ENCODE data around the gene PTPRG. TPM values are rescaled to one million over a fixed set of nuclear protein-coding genes. Genes with fewer than 3 reads are reported as not detected.

PTPRG gene
- total and polyA plus RNA-seq, 2 donors (not counting 3 experiments of a cell fraction or from before 2014, with no cell fraction given): 8.9 to 39.1 TPM

GRCh38 chr3:61965770-61966131, 404.4 kb downstream of the PTPRG start:
- Histone ChIP-seq H3K27me3 (ENCODE audit: control insufficient read depth in 2 of 2, insufficient read depth in 2 of 2, low read length in 2 of 2) (no peaks in the 10 kb centered on the region), H3K27ac (ENCODE audit: insufficient read depth, low read depth, low read length) (no peak overlapping the region), H3K9me1 (replicated peaks; ENCODE audit: control insufficient read depth, extremely low read depth, insufficient read depth, low read length) (no peaks in the 10 kb centered on the region), H3K9me3 (replicated peaks; ENCODE audit: control insufficient read depth, insufficient read depth, low read length) (no peaks in the 10 kb centered on the region), H3K36me3 (ENCODE audit: control insufficient read depth in 2 of 2, extremely low read depth in 1 of 2, insufficient read depth in 2 of 2, low read length in 2 of 2) (no peaks in the 10 kb centered on the region), H3K4me2 (ENCODE audit: insufficient read depth, low read length) (no peak overlapping the region), H3K4me3 (replicated peaks in 1 of 3; ENCODE audit: insufficient read depth in 1 of 3, low read depth in 1 of 3, low read length in 3 of 3) (no peak overlapping the region), H3K79me2 (ENCODE audit: control insufficient read depth, insufficient read depth, low read length) (no peaks in the 10 kb centered on the region), H4K20me1 (replicated peaks; ENCODE audit: control insufficient read depth, extremely low read depth, insufficient read depth, low read length) (no peaks in the 10 kb centered on the region), H2AFZ (ENCODE audit: low read depth, low read length) (no peak overlapping the region), H3K4me1 (ENCODE audit: control insufficient read depth, extremely low read depth, insufficient read depth, low read length) (peaks cover 5% of the 10 kb centered on the region), H3K9ac (replicated peaks; ENCODE audit: extremely low read depth, insufficient read depth, low read length) (no peak overlapping the region)
- dilution Hi-C loops (cut with MboI; ENCODE audit: extremely low pct_ligation_motif_present, low sequenced_read_pairs) (no loop called here), intact Hi-C loops (cut with micrococcal nuclease) (no loop called here)
- FAIRE-seq (no peak), DNase-seq (ENCODE audit: low read depth, low spot score) (no peak)
- CTCF ChIA-PET: interaction anchor here (1.0 to 2.0 kb wide), 3 partner anchors 13 to 60 kb away, joined by 3 to 5 read pairs (median 3); no protein-coding TSS in a partner anchor
- TF ChIP-seq POLR2A (IDR thresholded peaks at IDR 0.05; ENCODE audit: low read depth, low read length) (no peak), CTCF (IDR thresholded peaks at IDR 0.05; ENCODE audit: extremely low read depth in 1 of 2, insufficient read depth in 1 of 2, low read depth in 1 of 2, low read length in 2 of 2) (no peak), GATA2 (IDR thresholded peaks at IDR 0.05; ENCODE audit: insufficient read depth, insufficient read length, low read depth, low read length) (no peak), EZH2 (IDR thresholded peaks at IDR 0.05; ENCODE audit: borderline replicate concordance, low read depth, low read length, severe bottlenecking) (no peak), MYC (IDR thresholded peaks at IDR 0.05; ENCODE audit: low read depth, low read length) (no peak), FOS (IDR thresholded peaks at IDR 0.05; ENCODE audit: borderline replicate concordance, insufficient read depth, low read length) (no peak), MAX (IDR thresholded peaks at IDR 0.05; ENCODE audit: insufficient read depth, insufficient read length) (no peak), JUN (IDR thresholded peaks at IDR 0.05; ENCODE audit: borderline replicate concordance, insufficient read depth, insufficient read length, low read depth) (no peak), POLR2AphosphoS5 (IDR thresholded peaks at IDR 0.05; ENCODE audit: insufficient read depth, low read depth, low read length) (no peak)
- BruUV-seq (replicated peaks): no TSS peak
- POLR2A ChIA-PET: no interaction called here
